ENCODE results near the gene NAMPT.

Gene NAMPT

DNA sequence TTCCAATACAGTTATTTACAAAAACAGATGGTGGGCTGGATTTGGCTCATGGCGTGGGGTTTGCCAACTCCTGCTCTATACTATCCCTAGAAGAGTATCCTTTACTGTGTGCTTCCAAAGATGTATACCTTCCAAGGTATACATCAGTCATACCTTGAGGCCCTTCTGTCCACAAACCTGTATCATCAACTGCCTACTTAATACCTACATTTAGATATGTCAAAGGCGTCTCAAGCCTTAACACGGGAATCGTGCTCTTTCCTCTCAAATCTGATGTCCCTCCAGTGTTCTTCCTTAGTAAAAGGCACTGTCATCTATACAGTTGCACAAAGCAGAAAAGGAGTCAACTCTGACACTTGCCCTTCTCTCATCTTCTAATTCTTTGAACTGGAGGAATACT lies 36.9 kb downstream of the NAMPT start:
- TF ChIP-seq, protein P1, sequence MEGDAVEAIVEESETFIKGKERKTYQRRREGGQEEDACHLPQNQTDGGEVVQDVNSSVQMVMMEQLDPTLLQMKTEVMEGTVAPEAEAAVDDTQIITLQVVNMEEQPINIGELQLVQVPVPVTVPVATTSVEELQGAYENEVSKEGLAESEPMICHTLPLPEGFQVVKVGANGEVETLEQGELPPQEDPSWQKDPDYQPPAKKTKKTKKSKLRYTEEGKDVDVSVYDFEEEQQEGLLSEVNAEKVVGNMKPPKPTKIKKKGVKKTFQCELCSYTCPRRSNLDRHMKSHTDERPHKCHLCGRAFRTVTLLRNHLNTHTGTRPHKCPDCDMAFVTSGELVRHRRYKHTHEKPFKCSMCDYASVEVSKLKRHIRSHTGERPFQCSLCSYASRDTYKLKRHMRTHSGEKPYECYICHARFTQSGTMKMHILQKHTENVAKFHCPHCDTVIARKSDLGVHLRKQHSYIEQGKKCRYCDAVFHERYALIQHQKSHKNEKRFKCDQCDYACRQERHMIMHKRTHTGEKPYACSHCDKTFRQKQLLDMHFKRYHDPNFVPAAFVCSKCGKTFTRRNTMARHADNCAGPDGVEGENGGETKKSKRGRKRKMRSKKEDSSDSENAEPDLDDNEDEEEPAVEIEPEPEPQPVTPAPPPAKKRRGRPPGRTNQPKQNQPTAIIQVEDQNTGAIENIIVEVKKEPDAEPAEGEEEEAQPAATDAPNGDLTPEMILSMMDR (IDR thresholded peaks at IDR 0.05; ENCODE audit: control insufficient read depth, extremely low read depth, insufficient read depth): no peak
- no peak overlapping the region for H3K4me3 ChIP-seq (ENCODE audit: low read depth, low read length)
- DNase-seq (ENCODE audit: low read depth): no peak

DNA sequence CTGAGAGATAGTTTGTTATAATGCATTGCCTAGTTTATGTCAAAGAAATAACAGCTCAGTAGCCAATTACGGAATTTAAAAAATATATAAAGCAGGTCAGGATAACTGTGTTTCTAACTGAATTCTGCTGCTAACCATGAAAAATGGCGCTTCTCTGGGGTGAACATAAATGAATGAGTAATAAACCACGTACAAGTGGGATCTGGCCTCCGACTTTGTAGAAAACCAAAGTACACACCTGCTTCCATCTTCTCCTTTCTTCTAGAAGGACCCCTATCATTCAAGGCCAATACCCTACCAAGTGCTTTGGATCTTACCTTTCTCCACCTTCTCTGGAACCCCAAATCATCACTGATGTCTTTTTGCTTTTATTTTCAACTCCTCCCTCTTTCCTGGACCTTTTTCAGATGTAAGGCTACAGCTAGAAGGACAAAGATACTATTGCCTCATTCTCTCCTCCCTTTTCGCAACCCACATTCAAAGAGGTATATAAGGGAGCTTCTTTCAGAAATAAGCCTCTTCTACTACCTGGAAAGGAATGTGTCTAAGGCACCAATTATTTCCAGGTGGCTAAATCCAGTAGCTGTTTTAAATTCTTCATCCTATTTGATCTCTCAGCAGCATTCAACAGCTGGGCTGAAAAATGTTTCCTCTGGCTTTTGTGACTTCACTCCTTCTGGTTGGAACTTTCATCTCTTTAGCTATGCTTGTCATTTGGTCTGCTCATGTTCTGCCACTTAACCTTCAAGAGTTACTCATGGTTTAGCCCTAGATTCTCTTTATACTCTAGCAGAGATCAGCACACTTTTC lies 37.7 kb downstream of the NAMPT start:
- DNase-seq (ENCODE audit: low read depth): no peak
- H3K4me3 ChIP-seq (ENCODE audit: low read depth, low read length): no peak overlapping the region
- TF ChIP-seq, protein P1 (IDR thresholded peaks at IDR 0.05; ENCODE audit: control insufficient read depth, extremely low read depth, insufficient read depth): no peak

DNA sequence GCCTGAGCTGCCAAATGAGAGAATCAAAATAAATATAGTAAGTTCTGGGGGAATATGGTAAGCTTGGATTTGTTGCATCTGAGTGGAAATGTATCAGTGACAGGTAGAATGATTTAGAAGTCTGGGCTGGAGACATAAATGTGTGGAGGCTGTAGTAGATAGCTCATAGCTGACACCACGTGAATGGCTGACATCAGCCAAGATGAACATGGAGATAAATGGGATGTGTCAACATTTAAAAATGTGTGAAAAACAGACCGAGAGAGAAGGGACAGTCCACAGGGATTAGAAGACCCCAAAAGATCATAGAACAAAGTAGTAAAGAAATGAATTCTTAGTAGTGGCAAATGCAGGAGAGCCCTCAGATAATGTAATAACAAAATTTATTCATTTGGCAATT lies 40.9 kb downstream of the NAMPT start:
- no peak for DNase-seq (ENCODE audit: low read depth)
- H3K4me3 ChIP-seq (ENCODE audit: low read depth, low read length): no peak overlapping the region
- TF ChIP-seq, protein P1 (IDR thresholded peaks at IDR 0.05; ENCODE audit: control insufficient read depth, extremely low read depth, insufficient read depth): no peak

DNA sequence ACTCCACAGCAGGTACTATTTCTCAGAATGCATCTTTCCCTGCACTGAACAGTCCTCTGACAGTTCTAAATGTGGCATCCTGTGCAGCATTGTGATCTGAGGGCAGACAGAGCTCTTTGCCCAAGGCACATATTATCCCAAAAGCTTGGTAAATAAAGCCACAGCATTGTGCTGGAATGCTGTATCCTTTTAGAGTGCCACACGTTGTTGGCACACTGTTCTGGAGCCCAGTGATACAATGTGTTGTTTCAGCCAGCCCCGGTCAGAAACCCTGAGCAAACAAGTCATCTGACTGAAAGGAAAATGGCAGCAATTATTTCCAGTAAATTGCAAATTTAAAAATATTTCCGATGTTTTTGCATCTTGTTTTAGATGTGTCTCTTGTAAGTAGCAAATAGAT lies 45.4 kb downstream of the NAMPT start:
- TF ChIP-seq, protein P1 (IDR thresholded peaks at IDR 0.05; ENCODE audit: control insufficient read depth, extremely low read depth, insufficient read depth): no peak
- peak; percentile 14 for DNase-seq (ENCODE audit: low read depth)
- no peak overlapping the region for H3K4me3 ChIP-seq (ENCODE audit: low read depth, low read length)

DNA sequence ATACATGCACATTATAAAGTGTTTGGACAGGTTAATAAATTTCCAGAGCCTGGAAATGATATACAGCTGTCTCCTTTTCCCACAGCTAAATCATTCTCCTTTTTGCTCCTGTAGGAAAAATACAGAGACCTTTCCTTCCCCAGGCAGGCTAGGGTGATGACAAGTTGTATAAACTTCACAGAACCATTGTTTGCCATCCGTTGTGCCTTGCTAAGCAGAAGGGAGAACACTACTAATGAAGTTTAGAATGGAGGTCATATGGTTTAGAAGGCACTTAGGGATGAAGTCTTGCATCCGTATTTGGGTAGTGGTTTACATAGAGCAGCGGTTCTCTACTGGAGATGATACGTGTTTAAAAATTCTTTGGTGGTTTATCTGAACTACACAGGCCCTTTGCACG lies 46.0 kb downstream of the NAMPT start:
- TF ChIP-seq, protein P1 (IDR thresholded peaks at IDR 0.05; ENCODE audit: control insufficient read depth, extremely low read depth, insufficient read depth): no peak
- DNase-seq (ENCODE audit: low read depth): no peak
- no peak overlapping the region for H3K4me3 ChIP-seq (ENCODE audit: low read depth, low read length)

DNA sequence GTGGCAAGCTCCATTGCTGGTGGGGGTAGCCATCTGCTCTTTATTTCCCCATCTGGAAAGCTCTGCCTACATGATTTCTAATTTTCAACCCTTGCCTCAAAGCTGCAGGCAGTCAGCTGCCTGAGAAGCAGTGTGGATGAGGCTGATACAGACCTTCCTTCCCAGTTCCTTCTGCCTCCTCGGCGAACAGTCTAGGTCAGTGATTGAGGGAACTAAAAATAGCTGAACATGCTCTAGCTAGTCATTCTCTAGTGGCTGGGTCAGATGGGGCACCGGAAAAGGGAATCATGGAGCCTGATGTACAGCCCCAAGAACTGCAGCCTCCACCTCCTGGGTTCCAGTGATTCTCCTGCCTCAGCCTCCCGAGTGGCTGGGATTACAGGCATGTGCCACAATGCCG lies 48.7 kb downstream of the NAMPT start:
- no peak overlapping the region for H3K4me3 ChIP-seq (ENCODE audit: low read depth, low read length)
- DNase-seq (ENCODE audit: low read depth): no peak
- TF ChIP-seq, protein P1 (IDR thresholded peaks at IDR 0.05; ENCODE audit: control insufficient read depth, extremely low read depth, insufficient read depth): no peak

DNA sequence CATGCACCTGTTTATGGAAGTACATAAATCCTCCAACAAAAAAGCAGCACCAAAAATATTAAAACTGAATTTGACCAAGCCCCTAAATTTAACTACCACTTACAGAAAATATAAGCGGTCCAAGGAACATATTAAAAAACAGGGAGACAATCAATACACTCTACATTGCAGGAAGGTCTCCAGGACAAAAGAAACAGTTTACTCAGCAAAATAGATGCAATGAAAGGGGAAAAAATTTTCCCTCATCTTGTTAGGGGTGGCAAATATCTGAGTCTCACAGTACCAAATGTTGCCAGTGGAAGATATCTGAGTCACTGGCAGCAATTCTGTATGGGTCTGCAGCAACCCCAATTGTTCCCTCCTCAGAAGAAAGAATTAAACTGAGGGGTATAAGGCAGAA lies 50.4 kb downstream of the NAMPT start:
- H3K4me3 ChIP-seq (ENCODE audit: low read depth, low read length): no peak overlapping the region
- DNase-seq (ENCODE audit: low read depth): no peak
- TF ChIP-seq, protein P1 (IDR thresholded peaks at IDR 0.05; ENCODE audit: control insufficient read depth, extremely low read depth, insufficient read depth): no peak

Measured in LNCaP clone FGC (cell line).